ENCODE results near the gene CDCA3. TPM values are rescaled to one million over a fixed set of nuclear protein-coding genes. Genes with fewer than 3 reads are reported as not detected.
A peak's percentile ranks its signal among the peaks of the same experiment; 100 is the strongest.

The CDCA3 gene
- total and polyA plus RNA-seq, 2 of the 13 experiments (the other 11 are each of a cell fraction or from before 2014, with no cell fraction given): 32.7 to 56.5 TPM

DNA sequence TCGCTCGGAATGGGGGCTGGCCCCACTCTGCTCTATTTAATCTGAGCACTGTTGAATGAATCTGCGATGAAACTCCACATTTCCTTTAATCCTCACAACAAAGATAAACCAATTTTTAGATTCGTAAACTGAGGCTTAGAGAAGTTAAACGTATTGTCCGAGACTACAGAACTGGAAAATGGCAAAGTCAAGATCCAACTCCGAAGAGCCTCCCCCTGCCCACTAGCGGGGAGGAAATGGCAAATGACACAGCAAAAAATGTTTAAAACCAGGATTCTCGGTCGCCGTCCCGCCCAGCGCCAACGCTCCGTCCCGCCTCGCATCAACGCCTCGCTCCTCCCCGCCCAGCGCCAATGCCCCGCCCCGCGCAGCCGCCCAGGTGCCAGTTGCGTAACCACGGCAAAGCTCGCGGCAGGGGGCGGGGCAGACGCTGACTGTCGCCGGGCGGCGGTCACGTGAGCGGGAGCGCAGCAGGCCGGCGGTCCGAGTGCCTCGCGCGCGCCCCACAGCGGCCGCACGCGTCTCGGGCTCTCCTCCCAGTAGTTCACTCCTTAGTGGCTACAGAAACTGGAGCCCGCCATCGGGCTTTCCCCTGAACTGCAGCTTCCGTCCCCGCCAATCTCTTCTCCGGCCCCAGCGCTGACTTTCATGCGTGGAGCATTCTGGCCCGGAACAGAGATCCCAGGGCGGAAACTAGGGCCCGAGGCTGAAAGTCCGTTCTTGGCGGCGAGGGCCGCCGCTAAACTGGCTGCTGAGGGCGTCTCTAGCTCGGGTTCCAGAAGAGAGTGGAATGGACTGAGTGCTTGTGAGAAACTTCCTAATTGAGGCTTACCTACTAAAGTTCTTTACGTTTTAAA, 39.9 kb upstream of the CDCA3 start (continued):
- TF ChIP-seq ZNF138 (CRISPR knock-in tag; IDR thresholded peaks at IDR 0.05; ENCODE audit: low read depth): 0 out of 2 replicates have a peak, but pooled peaks have one; percentile 50
- TF ChIP-seq FOXK2 (IDR thresholded peaks at IDR 0.05): no peak
- TF ChIP-seq RBM22 (optimal IDR thresholded peaks at IDR 0.05; ENCODE audit: low read length): no peak
- no peak for TF ChIP-seq ATM (IDR thresholded peaks at IDR 0.05; ENCODE audit: borderline replicate concordance)
- TF ChIP-seq ZNF75D (CRISPR knock-in tag; IDR thresholded peaks at IDR 0.05; ENCODE audit: borderline replicate concordance): no peak
- no peak for TF ChIP-seq NPAS2 (CRISPR knock-in tag; IDR thresholded peaks at IDR 0.05; ENCODE audit: borderline replicate concordance)
- TF ChIP-seq HOXA5 (CRISPR knock-in tag; IDR thresholded peaks at IDR 0.05): 0 out of 2 replicates have a peak, but pooled peaks have one; percentile 37
- TF ChIP-seq NKX3-1 (CRISPR knock-in tag; IDR thresholded peaks at IDR 0.05): no peak; the same call in none of the 2 replicates
- TF ChIP-seq ZNF382 (CRISPR knock-in tag; IDR thresholded peaks at IDR 0.05; ENCODE audit: borderline replicate concordance): no peak
- TF ChIP-seq CENPT (CRISPR knock-in tag; IDR thresholded peaks at IDR 0.05; ENCODE audit: low read depth): no peak
- TF ChIP-seq ZNF891 (CRISPR knock-in tag; IDR thresholded peaks at IDR 0.05): no peak
- no peak for TF ChIP-seq CREM (IDR thresholded peaks at IDR 0.05)
- TF ChIP-seq CREM (CRISPR knock-in tag; IDR thresholded peaks at IDR 0.05): no peak
- no peak for TF ChIP-seq MTA3 (CRISPR knock-in tag; IDR thresholded peaks at IDR 0.05)
- TF ChIP-seq ZNF879 (CRISPR knock-in tag; IDR thresholded peaks at IDR 0.05): no peak
- no peak for TF ChIP-seq HMGA1 (CRISPR knock-in tag; conservative IDR thresholded peaks at IDR 0.05)
- TF ChIP-seq, protein P1, sequence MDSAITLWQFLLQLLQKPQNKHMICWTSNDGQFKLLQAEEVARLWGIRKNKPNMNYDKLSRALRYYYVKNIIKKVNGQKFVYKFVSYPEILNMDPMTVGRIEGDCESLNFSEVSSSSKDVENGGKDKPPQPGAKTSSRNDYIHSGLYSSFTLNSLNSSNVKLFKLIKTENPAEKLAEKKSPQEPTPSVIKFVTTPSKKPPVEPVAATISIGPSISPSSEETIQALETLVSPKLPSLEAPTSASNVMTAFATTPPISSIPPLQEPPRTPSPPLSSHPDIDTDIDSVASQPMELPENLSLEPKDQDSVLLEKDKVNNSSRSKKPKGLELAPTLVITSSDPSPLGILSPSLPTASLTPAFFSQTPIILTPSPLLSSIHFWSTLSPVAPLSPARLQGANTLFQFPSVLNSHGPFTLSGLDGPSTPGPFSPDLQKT (CRISPR knock-in tag; IDR thresholded peaks at IDR 0.05; ENCODE audit: borderline replicate concordance): no peak
- TF ChIP-seq MAZ (IDR thresholded peaks at IDR 0.05; ENCODE audit: borderline replicate concordance, low read depth, low read length): peak; percentile 72
- TF ChIP-seq MAZ (CRISPR knock-in tag; IDR thresholded peaks at IDR 0.05; ENCODE audit: low read depth): peak; percentile 98
- TF ChIP-seq ZNF383 (CRISPR knock-in tag; IDR thresholded peaks at IDR 0.05; ENCODE audit: borderline replicate concordance): no peak
- TF ChIP-seq ARID2 (CRISPR knock-in tag; IDR thresholded peaks at IDR 0.05; ENCODE audit: borderline replicate concordance): no peak
- peak; percentile 27; the same call in 1 of the 2 replicates for TF ChIP-seq ETV5 (CRISPR knock-in tag; IDR thresholded peaks at IDR 0.05; ENCODE audit: borderline replicate concordance)
- TF ChIP-seq KMT2B (CRISPR knock-in tag; IDR thresholded peaks at IDR 0.05): no peak; the same call in 1 of the 2 replicates

All from HepG2 (cell line).